Ramos (cell line): Measurements from ENCODE around the gene MORC1.
"Not testable (repeated sequence)": the region's sequence is repeated elsewhere in the genome, so short reads cannot be mapped to it uniquely, and the experiment has no call there.

ENCODE experiments used
- in situ Hi-C: fragments of 300-500 bp; cut with MboI; formaldehyde crosslinking; loops from one replicate; pipeline ENCODE4 v1.14.3; 2022; ENCODE audit warnings: low sequenced_read_pairs; ENCODE audit not compliant: unreplicated experiment

The MORC1 gene

GRCh38 chr3:109117939-109118338 is at the start of gene MORC1:
MORC1 (minus strand) TSS chr3:109118134; CDS start chr3:109118059, 75 bp downstream.
- in situ Hi-C loops, result no loop called here

GRCh38 chr3:109165905-109166304 is 48.0 kb upstream of the MORC1 start:
- in situ Hi-C loops, result no loop called here

GRCh38 chr3:109161487-109162123 is 43.7 kb upstream of the MORC1 start:
- in situ Hi-C loops, result no loop called here

GRCh38 chr3:109155828-109156227 is 37.9 kb upstream of the MORC1 start:
- in situ Hi-C loops, result no loop called here

- in situ Hi-C loops, result no loop called here
These were observed 37.0 kb upstream of the MORC1 start for GRCh38 chr3:109154979-109155378.

- in situ Hi-C loops, result no loop called here
These were observed 34.4 kb upstream of the MORC1 start for GRCh38 chr3:109152320-109152719.

GRCh38 chr3:109149078-109149477 is 31.1 kb upstream of the MORC1 start:
- in situ Hi-C loops, result no loop called here

GRCh38 chr3:109143646-109144045 is 25.7 kb upstream of the MORC1 start:
- in situ Hi-C loops, result no loop called here

GRCh38 chr3:109140318-109140717 is 22.4 kb upstream of the MORC1 start:
- in situ Hi-C loops, result no loop called here

GRCh38 chr3:109137761-109138160 is 19.8 kb upstream of the MORC1 start:
- in situ Hi-C loops, result no loop called here

- in situ Hi-C loops, result no loop called here
These were observed 18.6 kb upstream of the MORC1 start, which contains the start of gene C3orf85 for GRCh38 chr3:109136523-109136922. C3orf85 (plus strand) TSS chr3:109136719; CDS start chr3:109136848, 129 bp downstream.

- in situ Hi-C loops, result not testable (repeated sequence)
These were observed 15.5 kb upstream of the MORC1 start for GRCh38 chr3:109133474-109133816.

- in situ Hi-C loops, result no loop called here
These were observed 15.0 kb upstream of the MORC1 start for GRCh38 chr3:109132801-109133473.

- in situ Hi-C loops, result no loop called here
These were observed 13.3 kb upstream of the MORC1 start for GRCh38 chr3:109131276-109131675.

- in situ Hi-C loops, result no loop called here
These were observed 9.6 kb upstream of the MORC1 start for GRCh38 chr3:109127553-109127952.

GRCh38 chr3:109125902-109126301 is 8.0 kb upstream of the MORC1 start:
- in situ Hi-C loops, result no loop called here

- in situ Hi-C loops, result no loop called here
These were observed 4.8 kb upstream of the MORC1 start for GRCh38 chr3:109122690-109123089.

- in situ Hi-C loops, result no loop called here
These were observed 650 bp upstream of the MORC1 start for GRCh38 chr3:109118584-109118983.

GRCh38 chr3:109116031-109116430 is 1.9 kb downstream of the MORC1 start:
- in situ Hi-C loops, result no loop called here

- in situ Hi-C loops, result no loop called here
These were observed 2.5 kb downstream of the MORC1 start for GRCh38 chr3:109115451-109115850.

GRCh38 chr3:109114746-109115145 is 3.2 kb downstream of the MORC1 start:
- in situ Hi-C loops, result no loop called here
